NCI-H2196 (cell line): ENCODE measurements around the gene CNTN4.

Experiments
- DNase-seq: peaks from one replicate; lab custom pipeline; 2025; ENCODE audit not compliant: unreplicated experiment; lab: John Stamatoyannopoulos, UW

The CNTN4 gene

DNA sequence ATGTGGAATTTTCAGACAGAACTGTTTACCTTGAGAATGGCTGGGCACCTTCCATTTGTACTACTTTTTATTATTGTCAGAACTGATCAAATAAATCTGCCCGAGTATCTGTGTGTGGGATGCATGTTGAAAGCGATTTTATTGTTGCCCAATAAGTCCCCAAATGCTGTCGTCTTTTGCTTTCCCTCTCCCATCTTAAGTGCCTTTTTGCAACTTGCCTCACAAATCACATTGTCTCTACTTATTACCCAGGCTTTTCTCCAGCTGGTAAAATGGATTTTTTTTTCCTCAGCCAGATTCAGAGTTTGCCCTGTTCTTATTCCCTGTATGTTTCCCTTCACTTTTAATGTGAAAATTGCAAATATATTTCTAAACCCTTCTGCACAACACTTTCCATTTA is 163.1 kb downstream of the CNTN4 start:
- no peak for DNase-seq

DNA sequence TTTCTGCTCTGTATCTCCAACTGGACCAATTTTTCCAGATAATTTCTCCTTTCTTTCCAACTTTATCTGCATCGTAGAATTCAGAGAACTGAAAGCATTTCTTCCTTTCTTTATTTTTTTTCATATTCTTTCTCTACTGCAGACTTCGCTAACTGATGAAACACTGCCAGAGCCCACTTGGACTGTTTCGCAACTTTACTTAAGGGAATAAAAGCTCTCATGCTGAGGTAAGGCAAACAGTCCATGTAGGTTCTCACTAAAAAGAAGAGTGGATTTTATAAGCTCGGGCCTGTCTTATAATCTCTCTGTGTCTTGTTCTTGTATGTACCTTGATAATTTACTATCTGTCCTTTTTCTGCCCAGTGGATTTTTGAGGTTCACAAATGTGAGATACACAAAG is 163.5 kb downstream of the CNTN4 start:
- no peak for DNase-seq

- DNase-seq: no peak
Measured at GRCh38 chr3:2266606-2267005, 167.9 kb downstream of the CNTN4 start.

GRCh38 chr3:2268779-2269178 is 170.1 kb downstream of the CNTN4 start:
- DNase-seq: no peak

DNA sequence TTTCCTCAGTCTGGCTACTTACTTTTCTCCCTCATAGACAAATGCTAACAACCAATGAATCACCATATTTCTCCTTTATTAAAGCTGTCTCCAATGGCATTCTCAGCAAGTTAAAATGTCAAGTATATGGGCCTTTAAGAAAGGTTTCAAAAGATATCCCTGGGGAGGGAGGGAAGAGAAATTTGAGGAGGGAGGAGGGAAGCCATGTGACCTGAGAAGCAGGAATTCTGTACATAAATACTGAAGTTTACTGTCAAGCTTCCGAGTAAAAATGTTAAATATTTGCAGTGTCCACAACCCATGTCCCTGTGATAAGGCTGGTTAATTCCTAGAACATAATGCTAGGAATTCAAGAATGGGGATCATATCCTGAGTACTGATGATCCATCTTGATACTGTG is 175.9 kb downstream of the CNTN4 start:
- DNase-seq: no peak

- DNase-seq: no peak
Measured at GRCh38 chr3:2283818-2284217, 185.2 kb downstream of the CNTN4 start.

DNA sequence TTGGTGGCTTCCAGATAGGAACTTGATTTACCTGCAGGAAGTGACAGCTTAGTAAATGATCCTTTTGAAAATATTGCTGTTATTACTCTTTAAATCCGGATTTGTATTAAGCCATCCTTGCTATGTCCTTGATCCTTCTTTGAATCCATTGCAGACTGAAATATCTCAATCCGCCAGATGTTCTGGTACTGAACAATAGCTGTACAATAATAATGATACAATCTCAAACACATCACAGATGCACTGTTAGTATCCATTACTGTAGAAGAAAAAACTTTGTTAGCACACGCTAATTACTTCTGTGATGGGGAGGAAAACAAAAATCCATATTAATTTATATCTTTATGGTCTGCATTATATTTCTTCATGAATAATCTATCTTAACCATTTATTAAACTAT is 202.3 kb downstream of the CNTN4 start:
- DNase-seq: no peak

- no peak for DNase-seq
Measured at GRCh38 chr3:2301361-2301760, 202.7 kb downstream of the CNTN4 start.

DNA sequence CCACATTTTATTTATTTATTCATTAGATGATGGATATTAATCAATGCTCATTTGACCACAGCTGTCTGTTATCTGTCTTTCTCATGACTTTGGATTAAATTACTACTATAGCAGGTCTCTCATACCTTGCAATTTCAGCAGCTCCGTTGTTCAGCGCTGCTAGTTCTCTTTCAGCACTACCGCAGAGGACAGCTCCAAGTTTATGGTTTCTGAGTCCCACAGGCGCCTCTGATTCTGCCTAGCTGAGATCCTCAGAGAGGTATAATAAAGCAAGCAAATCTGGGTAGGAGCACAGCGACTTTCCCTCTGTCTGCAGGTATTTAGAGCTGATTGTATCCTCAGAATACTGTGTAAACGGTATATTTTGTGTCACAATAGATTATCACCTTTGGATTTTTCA is 204.9 kb downstream of the CNTN4 start:
- DNase-seq: no peak

DNA sequence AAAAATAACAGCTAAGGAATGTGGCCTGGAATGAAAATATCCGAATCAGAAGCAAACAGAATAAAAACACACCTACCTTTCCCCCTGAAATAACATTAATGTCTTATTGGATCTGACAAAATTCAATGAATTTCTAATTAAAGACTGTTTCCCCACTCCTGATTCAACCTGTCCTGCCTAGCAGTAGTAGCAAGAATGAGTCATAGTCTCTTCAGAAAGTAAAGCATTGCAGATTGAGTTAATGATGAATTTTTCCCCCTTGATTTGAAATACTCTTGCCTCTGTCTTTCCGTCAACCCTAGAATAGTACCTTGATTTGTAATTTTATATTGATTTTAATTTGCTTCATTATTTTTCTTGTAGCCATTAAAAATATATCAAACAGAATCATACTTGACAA is 212.4 kb downstream of the CNTN4 start:
- DNase-seq: no peak

DNA sequence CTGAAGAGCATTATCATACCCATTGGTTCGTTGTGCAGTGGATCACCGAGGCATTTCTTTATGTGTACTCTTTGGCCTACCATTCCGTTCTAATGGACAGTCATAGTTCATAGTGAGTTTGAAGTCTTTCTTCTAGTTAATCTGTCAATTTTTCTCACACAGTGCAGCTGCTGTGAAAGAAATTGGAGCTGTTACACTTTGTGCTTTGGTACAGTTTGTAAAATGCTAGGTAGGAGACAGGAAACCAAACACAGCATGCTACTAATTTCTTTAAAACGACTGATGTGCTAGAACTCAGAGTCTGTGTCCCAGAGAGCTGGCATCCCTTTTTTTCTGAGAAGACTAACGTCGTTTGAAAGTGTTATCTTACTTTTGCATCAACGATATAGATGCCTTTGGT is 218.9 kb downstream of the CNTN4 start:
- DNase-seq: no peak

GRCh38 chr3:2334921-2335320 is 236.3 kb downstream of the CNTN4 start:
- no peak for DNase-seq

- DNase-seq: no peak
Measured at GRCh38 chr3:2343031-2343682, 244.5 kb downstream of the CNTN4 start.

DNA sequence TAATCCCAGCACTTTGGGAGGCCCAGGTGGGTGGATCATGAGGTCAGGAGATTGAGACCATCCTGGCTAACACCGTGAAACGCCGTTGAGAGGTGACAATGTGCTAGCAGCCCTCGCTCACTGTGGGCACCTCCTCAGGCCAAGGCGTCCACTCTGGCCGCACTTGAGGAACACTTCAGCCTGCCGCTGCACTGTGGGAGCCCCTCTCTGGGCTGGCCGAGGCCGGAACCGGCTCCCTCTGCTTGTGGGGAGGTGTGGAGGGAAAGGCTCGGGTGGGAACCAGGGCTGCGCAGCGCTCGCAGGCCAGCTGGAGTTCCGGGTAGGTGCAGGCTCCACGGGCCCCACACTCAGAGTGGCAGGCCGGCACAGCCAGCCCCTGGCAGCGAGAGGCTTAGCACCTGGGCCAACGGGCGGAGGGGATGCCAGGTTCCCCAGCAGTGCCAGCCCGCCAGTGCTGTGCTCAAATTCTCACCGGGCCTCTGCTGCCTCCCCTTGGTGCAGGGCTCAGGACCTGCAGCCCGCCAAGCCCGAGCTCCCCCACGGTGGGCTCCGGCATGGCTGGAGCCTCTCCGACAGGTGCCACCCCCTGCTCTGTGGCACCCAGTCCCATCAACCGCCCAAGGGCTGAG is 253.6 kb downstream of the CNTN4 start:
- no peak for DNase-seq

DNA sequence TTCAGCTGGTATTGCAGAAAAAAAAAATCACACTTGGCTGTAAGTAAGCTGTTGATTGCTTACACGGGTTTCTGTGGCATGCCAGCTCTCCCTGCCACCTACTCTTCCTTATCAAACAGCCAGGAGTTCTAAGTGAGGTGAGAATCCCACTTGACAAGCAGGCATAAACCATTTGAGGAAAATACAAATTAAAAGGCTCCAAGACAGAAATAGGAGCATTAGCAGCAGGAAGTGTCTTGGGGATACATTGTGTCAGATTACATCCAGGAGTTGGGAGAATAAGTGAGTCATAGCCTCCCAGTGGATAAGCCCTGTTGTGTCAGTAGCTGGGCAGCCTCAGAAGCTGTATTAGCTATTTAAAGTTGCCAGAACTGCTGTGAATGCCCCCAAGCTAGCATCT is 256.0 kb downstream of the CNTN4 start:
- no peak for DNase-seq

DNA sequence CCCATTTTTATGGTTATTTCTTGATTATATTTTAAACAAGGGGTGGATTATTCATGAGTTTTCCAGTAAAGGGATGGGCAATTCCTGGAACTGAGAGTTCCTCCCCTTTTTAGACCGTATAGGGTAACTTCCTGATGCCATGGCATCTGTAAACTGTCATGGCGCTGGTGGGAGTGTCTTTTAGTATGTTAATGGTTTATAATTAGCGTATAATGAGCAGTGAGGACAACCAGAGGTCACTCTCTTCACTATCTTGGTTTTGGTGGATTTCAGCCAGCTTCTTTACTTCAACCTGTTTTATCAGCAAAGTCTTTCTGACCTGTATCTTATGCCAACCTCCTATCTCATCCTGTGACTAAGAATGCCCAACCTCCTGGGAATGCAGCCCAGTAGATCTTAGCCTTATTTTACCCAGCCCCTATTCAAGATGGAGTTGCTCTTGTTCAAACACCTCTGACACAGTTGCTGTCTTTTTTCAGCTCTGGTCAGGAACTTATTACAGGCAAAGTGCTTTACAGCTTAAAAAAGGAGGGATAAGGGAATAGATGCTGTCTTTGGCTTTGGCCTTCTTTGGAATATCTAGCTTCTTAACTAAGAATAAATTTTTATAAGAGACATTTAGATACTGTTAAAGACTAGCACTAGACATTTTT is 257.8 kb downstream of the CNTN4 start:
- no peak for DNase-seq

GRCh38 chr3:2360815-2361214 is 262.1 kb downstream of the CNTN4 start:
- DNase-seq: no peak

- no peak for DNase-seq
Measured at GRCh38 chr3:2362122-2362521, 263.5 kb downstream of the CNTN4 start.

DNA sequence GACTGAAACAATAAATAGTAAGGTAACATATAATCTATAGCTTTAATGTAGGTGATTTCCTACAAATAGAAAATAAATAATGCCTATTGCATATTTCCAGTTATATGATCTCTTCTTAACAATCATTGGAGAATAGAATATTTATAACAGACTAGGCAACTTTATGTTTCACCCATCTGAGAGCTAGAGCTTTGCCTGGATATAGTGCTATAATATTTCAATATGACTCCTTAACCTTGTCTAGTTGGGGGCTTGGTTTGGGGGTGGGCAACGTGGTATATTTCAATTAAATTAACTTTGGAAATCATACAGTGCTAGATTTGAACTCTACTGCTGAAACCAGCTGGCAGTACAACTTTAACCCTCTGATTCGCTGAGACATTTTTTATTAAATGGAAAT is 265.2 kb downstream of the CNTN4 start:
- no peak for DNase-seq

DNA sequence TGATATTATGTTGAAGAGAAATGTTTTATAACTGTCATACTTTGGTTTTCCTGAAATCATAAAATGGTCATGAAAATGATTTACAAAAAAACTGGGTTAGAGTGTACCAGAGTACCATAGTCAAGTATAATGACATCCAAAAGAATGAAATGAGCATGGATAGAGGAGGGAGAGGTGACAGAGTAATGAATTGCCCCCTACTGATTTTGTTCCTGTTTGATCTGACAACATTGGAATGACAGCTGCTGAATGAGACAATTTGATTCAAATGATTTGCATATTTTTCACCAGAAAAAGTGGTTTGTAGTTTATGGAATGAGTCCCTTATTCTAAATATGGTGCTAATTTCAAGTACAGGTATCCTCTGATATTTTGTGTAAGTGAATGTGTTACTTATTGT is 271.7 kb downstream of the CNTN4 start:
- no peak for DNase-seq

- DNase-seq: no peak
Measured at GRCh38 chr3:2372306-2372705, 273.6 kb downstream of the CNTN4 start.

DNA sequence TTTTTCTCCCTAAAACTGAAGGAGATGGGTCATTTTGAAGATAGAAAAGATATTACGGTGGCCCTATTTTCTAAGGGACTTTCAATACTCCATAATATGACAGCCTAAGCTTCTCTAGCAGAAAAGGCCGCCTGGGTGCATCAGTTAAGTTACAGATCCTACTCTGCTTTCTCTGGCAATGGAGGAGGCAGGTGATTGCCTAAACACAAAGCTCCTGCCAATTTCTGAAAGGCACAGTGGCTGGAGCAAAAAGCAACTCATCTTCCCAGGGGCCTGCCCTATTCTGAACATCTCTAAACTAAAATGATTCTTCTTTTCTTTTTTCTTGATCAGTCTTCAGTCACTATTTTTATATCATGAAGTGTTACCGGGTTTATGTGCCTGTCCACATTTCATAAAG is 276.7 kb downstream of the CNTN4 start:
- no peak for DNase-seq

DNA sequence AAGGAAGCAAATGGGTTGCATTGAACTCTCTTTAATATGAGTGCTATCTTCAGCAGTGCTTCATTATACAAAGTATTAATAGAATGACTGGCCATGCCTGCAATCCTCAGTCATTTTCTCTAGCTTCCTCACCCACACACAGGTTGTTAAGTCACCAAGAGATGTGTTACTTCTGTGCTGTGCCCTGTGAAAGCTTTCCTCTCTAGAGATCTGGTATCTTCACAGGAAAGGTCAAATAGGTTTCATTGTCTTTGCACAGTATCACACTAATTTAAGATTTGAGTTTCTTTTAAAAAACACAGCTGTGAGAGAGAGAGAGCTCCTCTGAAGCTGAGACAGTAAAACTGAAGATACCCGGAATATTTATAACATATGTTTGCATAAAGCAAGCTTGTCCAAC is 278.6 kb downstream of the CNTN4 start:
- no peak for DNase-seq
